Measurements from ENCODE around the gene ZNRF1.

ZNRF1 gene

GRCh38 chr16:75152635-75153034 lies 153.8 kb downstream of the ZNRF1 start:
- DNase-seq (ENCODE audit: low read depth), result no peak

GRCh38 chr16:75160386-75160785 lies 161.6 kb downstream of the ZNRF1 start:
- DNase-seq (ENCODE audit: low read depth), result no peak

All from amniotic epithelial cell (primary cell).